HEK293 (cell line): Measurements from ENCODE around the gene TARS3.

ENCODE experiments used
- CTCF ChIP-seq: fragments of 450-650 bp; formaldehyde crosslinking; IDR thresholded peaks from 2 replicates; pipeline ENCODE4 v1.5.1; 2016; ENCODE audit warnings: missing biosample characterization, missing genetic modification characterization
- HOXA7 ChIP-seq: sonication (generic); formaldehyde crosslinking; IDR thresholded peaks from 2 replicates; pipeline ENCODE4 v1.8.1; 2022; ENCODE audit warnings: missing genetic modification reagents, borderline replicate concordance
- TCF7L2 ChIP-seq: IDR thresholded peaks from 2 replicates; pipeline ENCODE4 v1.6.1; 2011; ENCODE audit warnings: low read depth, mild to moderate bottlenecking, inconsistent platforms, low read length, moderate library complexity, borderline replicate concordance
- ZNF223 ChIP-seq: fragments of 450-650 bp; formaldehyde crosslinking; IDR thresholded peaks from 2 replicates; pipeline ENCODE4 v1.5.1; 2016; ENCODE audit warnings: missing biosample characterization, missing genetic modification characterization
- ZNF341 ChIP-seq: fragments of 450-650 bp; formaldehyde crosslinking; IDR thresholded peaks from 2 replicates; pipeline ENCODE4; 2016; ENCODE audit warnings: low read depth, missing biosample characterization, missing genetic modification characterization
- ZNF510 ChIP-seq: fragments of 450-650 bp; formaldehyde crosslinking; IDR thresholded peaks from 2 replicates; pipeline ENCODE4 v1.5.1; 2018; ENCODE audit warnings: mild to moderate bottlenecking, missing genetic modification characterization, missing biosample characterization; ENCODE audit not compliant: insufficient replicate concordance
- ZNF561 ChIP-seq: fragments of 450-650 bp; IDR thresholded peaks from 2 replicates; pipeline ENCODE4 v1.5.1; 2018; ENCODE audit warnings: missing biosample characterization, missing genetic modification characterization, borderline replicate concordance
- ZSCAN5A ChIP-seq: fragments of 450-650 bp; formaldehyde crosslinking; IDR thresholded peaks from 2 replicates; pipeline ENCODE4 v1.5.1; 2016; ENCODE audit warnings: missing biosample characterization, missing genetic modification characterization

- no peak for TF ChIP-seq CTCF
- TF ChIP-seq HOXA7, result no peak
- no peak for TF ChIP-seq ZSCAN5A (tag by site-specific recombination)
- TF ChIP-seq ZNF510 (tag by site-specific recombination), result no peak
- no peak for TF ChIP-seq ZNF341 (tag by site-specific recombination)
- no peak for TF ChIP-seq TCF7L2
- TF ChIP-seq ZNF223, result no peak
- TF ChIP-seq ZNF561 (tag by site-specific recombination), result no peak
These were observed 34.4 kb downstream of the TARS3 start for GRCh38 chr15:101689901-101690300.
